Germinal center (tissue), 1 donor: ENCODE data around the gene SH3GL3.

Source experiments
- DNase-seq: peaks from one replicate; pipeline ENCODE4 v3.0.0; 2012; ENCODE audit warnings: mixed read lengths, low spot score

SH3GL3 gene

GRCh38 chr15:83504365-83504764 is 57.2 kb downstream of the SH3GL3 start:
- DNase-seq: no peak

DNA sequence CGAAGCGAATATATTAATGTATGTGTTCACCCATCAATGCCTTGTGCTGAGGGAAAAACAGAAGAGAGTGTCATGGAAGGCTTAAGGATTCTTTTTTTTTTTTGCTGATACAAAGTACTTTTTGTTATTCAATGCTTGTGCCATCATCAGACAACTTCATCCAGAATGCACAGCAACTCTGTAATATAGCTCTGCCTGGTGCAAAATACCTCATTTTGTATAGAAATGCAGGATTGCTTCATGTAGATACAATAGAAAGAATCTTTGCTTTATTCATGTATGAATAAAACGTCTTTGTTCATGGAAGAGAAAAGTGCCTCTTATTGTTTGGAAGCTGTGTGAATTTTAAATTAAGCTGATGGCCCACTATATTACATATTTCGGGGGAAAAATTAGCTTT is 62.9 kb downstream of the SH3GL3 start:
- DNase-seq: no peak

GRCh38 chr15:83512459-83512858 is 65.3 kb downstream of the SH3GL3 start:
- DNase-seq: no peak

- DNase-seq: no peak
These were observed 67.4 kb downstream of the SH3GL3 start for GRCh38 chr15:83514584-83514983.

- DNase-seq: no peak
These were observed 68.0 kb downstream of the SH3GL3 start for GRCh38 chr15:83515164-83515563.

DNA sequence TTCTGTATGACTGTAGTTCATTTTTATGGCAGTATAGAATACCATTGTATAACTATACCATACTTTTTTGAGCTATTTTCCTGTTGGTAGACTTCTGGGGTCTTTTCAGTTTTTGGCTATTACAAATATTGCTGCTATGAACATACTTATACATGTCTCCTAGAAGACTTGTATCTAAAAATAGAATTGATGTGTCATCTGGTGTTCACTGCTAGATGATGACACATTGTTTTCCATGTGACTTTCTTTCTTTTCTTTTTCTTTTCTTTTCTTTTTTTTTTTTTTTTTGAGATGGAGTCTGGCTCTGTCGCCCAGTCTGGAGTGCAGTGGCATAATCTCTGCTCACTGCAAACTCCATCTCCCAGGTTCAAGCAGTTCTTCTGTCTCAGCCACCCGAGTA is 69.8 kb downstream of the SH3GL3 start:
- no peak for DNase-seq

DNA sequence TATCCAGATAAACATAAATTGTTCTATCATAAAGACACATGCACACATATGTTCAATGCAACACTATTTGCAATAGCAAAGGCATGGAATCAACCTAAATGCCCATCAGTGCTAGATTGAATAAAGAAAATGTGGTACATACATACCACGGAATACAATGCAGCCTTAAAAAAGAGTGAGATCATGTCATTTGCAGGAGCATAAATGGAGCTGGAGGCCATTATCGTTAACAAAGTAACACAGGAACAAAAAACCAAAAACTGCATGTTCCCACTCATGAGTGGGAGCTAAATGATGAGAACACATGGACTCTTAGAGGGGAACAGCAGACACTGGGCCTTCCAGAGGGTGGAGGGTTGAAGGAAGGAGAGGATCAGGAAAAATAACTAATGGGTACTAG is 79.2 kb downstream of the SH3GL3 start:
- no peak for DNase-seq

DNA sequence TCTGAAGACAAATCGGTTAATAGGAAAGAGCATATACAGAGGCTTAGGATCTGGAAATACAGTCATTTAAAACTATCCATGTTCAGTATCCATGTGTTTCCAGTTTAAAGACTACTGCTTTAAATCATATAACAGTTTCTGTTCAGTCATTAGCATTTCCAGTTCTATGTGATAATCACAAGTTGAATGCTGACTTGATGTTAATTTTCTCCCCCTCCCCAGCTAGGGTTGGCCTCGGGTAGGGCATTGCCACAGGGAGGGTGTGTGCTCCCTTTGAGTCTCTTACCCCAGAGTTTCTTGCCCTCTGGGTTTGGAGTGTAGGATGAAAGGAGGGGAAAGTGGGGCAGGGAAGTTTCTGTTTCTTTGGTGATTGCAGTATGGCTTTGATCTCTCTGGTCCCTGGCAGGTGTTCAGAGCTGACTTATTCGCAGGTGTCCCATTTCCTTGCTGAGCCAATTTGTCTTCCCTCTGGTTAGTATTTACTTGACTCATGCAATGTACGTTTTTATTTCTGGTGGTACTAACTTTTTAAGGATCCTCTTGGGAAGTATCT is 86.3 kb downstream of the SH3GL3 start:
- no peak for DNase-seq

GRCh38 chr15:83537606-83538005 is 90.5 kb downstream of the SH3GL3 start:
- no peak for DNase-seq

GRCh38 chr15:83538682-83539081 is 91.5 kb downstream of the SH3GL3 start:
- no peak for DNase-seq

- no peak for DNase-seq
These were observed 98.8 kb downstream of the SH3GL3 start for GRCh38 chr15:83545804-83546511.

DNA sequence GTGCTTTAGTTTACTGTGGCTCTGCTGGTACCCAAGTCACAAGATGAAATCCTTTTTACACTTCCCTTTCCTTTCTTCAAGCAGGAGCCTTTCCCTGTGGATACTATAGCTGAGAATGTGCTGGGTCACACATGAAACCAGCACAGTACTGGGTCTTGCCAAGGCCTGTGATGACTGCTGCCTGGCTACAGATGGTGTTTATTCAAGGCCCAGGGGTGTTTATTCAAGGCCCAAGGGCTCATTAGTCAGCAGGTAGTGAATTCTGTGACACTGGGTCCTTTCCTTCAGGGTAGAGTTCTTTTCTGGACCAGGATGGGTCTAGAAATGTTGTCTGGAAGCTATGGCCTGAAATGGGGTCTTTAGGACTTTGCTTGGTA is 99.4 kb downstream of the SH3GL3 start:
- no peak for DNase-seq

GRCh38 chr15:83547168-83547567 is 100.0 kb downstream of the SH3GL3 start:
- DNase-seq: no peak

GRCh38 chr15:83549623-83550022 is 102.5 kb downstream of the SH3GL3 start:
- DNase-seq: no peak

GRCh38 chr15:83554558-83554957 is 107.4 kb downstream of the SH3GL3 start:
- no peak for DNase-seq

DNA sequence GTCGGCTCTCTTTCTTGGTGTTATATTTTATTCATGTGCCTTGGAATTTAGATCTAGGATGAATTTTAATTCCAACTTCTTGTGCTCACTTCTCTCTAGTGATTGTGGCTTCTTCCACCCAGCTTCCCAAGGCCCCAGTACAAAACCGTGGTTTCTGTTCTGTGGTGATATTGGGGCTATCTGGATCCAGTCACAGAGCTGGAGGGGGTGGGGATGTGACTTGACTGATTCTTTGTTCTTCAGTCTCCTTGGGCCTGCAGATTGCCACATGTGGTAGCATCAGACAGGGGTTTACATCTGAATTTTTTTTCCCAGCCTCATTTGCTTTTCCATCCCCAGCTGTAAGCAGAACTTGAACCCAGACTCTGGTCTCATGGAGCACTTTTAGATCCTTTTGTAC is 108.2 kb downstream of the SH3GL3 start:
- DNase-seq: no peak

DNA sequence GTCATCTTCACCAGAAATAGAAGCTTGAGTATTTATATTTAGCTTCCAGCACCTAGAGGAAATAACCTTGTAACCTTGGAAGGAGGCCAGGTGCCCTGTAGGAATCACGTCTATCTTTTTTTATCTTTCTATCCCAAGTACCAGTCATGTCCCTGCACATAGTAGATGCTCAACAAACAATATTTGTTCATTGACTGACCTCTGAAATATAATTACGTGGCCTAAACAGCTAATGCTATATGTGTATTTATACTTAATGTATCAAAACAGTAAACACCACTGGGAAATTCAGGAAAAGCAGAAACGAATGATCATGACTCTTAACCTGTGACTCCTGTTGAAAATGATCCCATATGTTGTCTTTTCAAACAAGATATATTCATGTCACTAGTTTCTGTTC is 108.9 kb downstream of the SH3GL3 start:
- DNase-seq: no peak

DNA sequence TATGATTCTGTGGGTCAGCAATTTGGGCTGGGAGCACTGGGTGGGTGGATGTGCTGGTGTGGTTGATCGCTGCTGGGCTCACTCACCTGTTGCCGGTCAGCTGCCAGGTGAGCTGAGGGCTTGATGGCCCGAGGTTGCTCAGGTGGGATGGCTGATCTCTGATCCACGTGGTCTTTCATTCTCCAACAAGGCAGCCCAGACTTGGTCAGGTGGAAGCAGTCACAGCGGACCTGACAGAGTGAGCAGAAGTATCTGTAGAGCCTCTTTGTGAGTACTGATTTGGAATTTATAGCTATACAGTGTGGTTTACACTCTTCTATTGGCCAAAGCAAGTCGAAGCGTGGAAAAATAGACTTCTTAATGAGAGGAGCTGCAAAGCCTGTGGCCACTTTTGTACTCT is 109.6 kb downstream of the SH3GL3 start:
- no peak for DNase-seq

DNA sequence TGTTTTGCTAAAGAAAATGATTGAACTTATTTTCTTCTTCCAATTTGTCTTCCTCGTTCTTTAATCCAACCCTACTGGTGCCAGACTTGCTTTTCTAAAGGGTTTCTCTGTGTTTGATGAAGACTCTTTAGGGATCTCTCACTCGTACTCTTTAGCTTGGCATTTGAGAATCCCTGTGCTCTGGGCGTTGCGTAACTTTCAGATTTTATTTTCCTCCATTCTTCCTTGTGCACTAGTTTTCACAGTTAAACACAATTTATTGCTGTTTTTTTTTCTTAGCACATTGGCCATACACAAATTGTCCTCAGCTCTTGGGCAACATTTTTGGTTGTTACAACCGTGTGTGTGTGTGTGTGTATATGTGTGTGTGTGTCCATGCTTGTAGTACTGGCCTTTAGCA is 111.0 kb downstream of the SH3GL3 start:
- DNase-seq: no peak

DNA sequence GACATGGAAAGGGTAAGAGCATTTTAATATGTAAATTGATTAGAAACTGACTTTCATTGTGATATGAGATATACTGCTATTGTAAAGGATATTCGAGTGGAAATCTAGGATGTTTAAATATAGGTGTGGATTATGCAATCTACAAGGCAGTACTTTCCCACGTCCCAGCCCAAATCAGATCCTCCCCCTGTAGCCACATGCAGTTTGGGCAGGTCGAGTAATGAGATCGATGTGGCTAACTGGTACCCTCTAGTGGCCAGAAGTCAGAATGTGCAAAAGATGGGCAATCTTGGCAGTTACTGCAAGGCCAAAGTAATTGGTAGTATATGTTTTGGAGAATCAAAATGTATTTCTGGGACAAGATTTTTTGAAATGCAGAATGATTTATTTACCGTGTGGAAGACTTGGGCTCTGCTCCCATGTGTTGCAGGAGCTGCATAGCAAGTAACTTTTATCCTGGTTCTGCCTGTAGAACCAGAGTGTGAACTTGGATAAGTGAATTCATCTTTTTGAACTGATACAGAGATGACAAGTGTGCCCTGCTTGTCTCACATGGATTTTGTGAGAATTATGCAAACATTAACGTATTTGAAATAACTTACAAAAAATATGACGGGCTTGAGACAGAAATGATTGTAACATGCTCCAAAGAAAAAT is 112.3 kb downstream of the SH3GL3 start:
- DNase-seq: peak; percentile 50

GRCh38 chr15:83561661-83562060 is 114.5 kb downstream of the SH3GL3 start:
- DNase-seq: no peak

GRCh38 chr15:83565138-83565537 is 118.0 kb downstream of the SH3GL3 start:
- no peak for DNase-seq

DNA sequence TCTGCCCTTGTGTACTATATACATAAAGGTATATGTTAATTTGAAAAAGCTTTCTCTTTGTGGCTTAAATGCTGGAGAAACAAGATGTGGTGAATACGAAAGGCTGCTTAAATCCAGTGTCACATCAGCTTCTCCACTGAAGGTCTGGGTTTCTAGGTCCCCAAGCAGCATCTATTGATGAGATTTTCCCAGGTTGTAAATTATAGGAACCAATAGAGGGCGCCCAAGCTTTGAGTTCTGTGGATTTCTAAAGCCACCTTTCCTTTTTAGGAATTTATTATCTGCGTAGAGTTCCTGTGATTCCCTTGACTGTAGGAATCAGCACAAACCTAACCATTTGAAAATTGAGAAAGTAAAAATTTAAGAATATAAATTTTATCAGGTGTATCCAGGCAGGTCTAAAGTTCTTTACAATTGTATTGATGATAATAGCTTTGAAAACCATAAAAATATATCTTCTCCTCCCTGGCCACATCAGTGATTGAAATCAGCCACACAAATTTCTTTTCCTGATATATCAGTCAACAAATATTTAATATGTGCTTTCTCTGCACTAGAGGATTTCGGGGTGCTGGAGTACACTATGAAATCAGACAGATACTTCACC is 118.5 kb downstream of the SH3GL3 start:
- DNase-seq: peak; percentile 7
